Measurements from ENCODE around the gene SPATA22.

DNA sequence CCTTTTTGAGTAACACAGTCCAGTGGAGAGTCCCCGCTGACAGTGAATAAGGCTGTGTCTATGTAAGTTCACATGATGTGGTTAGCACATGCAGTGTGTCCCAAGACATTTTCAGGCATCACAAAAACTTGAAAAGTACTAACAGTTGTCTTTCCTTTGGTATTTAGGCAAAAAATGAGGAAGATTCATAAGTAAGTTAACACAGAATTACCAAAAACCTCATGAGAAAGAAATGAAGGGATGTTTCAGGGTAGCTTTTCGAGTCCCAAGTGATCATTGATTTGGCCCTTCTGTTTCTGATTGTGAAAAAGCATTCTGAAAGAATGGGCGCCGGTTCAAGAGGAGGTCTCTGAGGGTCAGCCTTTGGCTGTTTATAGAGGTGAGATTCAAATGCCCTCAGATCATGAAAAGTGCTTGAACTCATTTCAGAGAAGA is 3.6 kb upstream of the SPATA22 start:
- no peak for TF ChIP-seq CTBP1 (IDR thresholded peaks at IDR 0.05; ENCODE audit: borderline replicate concordance)
- no peak for TF ChIP-seq TARDBP (IDR thresholded peaks at IDR 0.05)
- no peak for TF ChIP-seq BHLHE40 (IDR thresholded peaks at IDR 0.05; ENCODE audit: borderline replicate concordance)

Measured in HEK293T (cell line).